Gastroesophageal sphincter (tissue), 4 donors: ENCODE data around the gene ELP4. TPM values are rescaled to one million over a fixed set of nuclear protein-coding genes. Genes with fewer than 3 reads are reported as not detected.

ENCODE experiments used
- ATAC-seq: fragments of 150-250 bp; one replicate; pipeline ENCODE4 v1.9.1; 2016; ENCODE audit warnings: mild to moderate bottlenecking, moderate library complexity
- H3K27ac ChIP-seq, 4 donors: fragments of 200-600 bp; sonication (generic) in 3 of 4; 1 replicate in 3 of 4; 2 replicates in 1 of 4; pipeline ENCODE4 v1.5.1; 2016 to 2019
- H3K27me3 ChIP-seq: fragments of 200-600 bp; sonication (generic); one replicate; pipeline ENCODE4 v1.5.1; 2019
- H3K36me3 ChIP-seq, 2 donors: fragments of 200-600 bp; sonication (generic); one replicate each; pipeline ENCODE4 v1.5.1; 2019; ENCODE audit warnings: control low read depth in 1 of 2
- H3K4me1 ChIP-seq, 3 donors: fragments of 200-600 bp; sonication (generic); 1 replicate in 2 of 3; 2 replicates in 1 of 3; pipeline ENCODE4 v1.5.1; 2016 to 2019; ENCODE audit warnings: control low read depth in 2 of 3
- H3K4me3 ChIP-seq, 2 donors: fragments of 200-600 bp; sonication (generic); one replicate each; pipeline ENCODE4 v1.5.1; 2019; ENCODE audit warnings: mild to moderate bottlenecking in 1 of 2, moderate library complexity in 1 of 2
- H3K9me3 ChIP-seq, 3 donors: fragments of 200-600 bp; sonication (generic); one replicate each; pipeline ENCODE4 v1.5.1; 2017 to 2019; ENCODE audit warnings: control low read depth in 2 of 3
- CTCF ChIP-seq, 4 experiments: fragments of 200-600 bp in 2 of 4; fragments of 450-650 bp in 2 of 4; sonication (generic) in 1 of 4; IDR thresholded peaks; one replicate each; pipeline ENCODE4 v1.5.1; 2017 to 2019; ENCODE audit warnings: antibody characterized with exemption in 4 of 4, mild to moderate bottlenecking in 2 of 4, moderate library complexity in 2 of 4
- EP300 ChIP-seq: sonication (generic); formaldehyde crosslinking; IDR thresholded peaks from one replicate; pipeline ENCODE4 v1.6.1; 2017; ENCODE audit warnings: antibody characterized with exemption, mild to moderate bottlenecking
- POLR2A ChIP-seq, 2 donors: fragments of 450-650 bp; IDR thresholded peaks; one replicate each; pipeline ENCODE4 v1.6.1; 2017; ENCODE audit warnings: antibody characterized with exemption in 2 of 2, mild to moderate bottlenecking in 2 of 2, moderate library complexity in 1 of 2
- POLR2AphosphoS5 ChIP-seq: sonication (generic); formaldehyde crosslinking; IDR thresholded peaks from one replicate; pipeline ENCODE4 v1.6.1; 2017; ENCODE audit warnings: antibody characterized with exemption
- WGBS, 2 donors: methylation state at CpG; one replicate each; pipeline ENCODE4 v1.1.5; 2018; ENCODE audit warnings: low coverage in 1 of 2; 5-methylcytosine and 5-hydroxymethylcytosine counted together
- total RNA-seq, 4 donors: library from RNA; depleted of rRNA; stranded (reverse); fragments of >200 nt; gene quantifications; one replicate each; pipeline ENCODE4 v1.1.0, GENCODE V29; 2016

Gene ELP4
- total RNA-seq, 4 donors from 2014 or later = 20.6 to 33.8 (median 31.6) TPM

- peak overlapping the region in 1 of 2 donors; percentile 35 for H3K4me3 ChIP-seq
- peaks cover 0 to 59% (median 51%) of the 10 kb centered on the region in 3 donors for H3K4me1 ChIP-seq
- no peaks in the 10 kb centered on the region for H3K36me3 ChIP-seq
- no peak overlapping the region for H3K27ac ChIP-seq
- H3K27me3 ChIP-seq = peaks cover 100% of the 10 kb centered on the region
- TF ChIP-seq CTCF (IDR thresholded peaks at IDR 0.05) (no peak), EP300 (no peak)
- 5% methylated on average over 8 of the region's 58 CpGs; no CpG with 5 or more reads in 1 of the 2 donors for WGBS, 2 donors
- peaks cover 0 to 7% (median 0%) of the 10 kb centered on the region in 3 donors for H3K9me3 ChIP-seq
- no peak for ATAC-seq
These were observed 308.3 kb downstream of the ELP4 start for GRCh38 chr11:31817621-31818424.

- peaks cover 0 to 53% (median 45%) of the 10 kb centered on the region in 3 donors for H3K4me1 ChIP-seq
- H3K27ac ChIP-seq = no peak overlapping the region
- 27 to 60% methylated on average over 1 to 2 of the region's 9 CpGs for WGBS, 2 donors
- H3K9me3 ChIP-seq = peaks cover 0 to 7% (median 0%) of the 10 kb centered on the region in 3 donors
- no peak for TF ChIP-seq CTCF (IDR thresholded peaks at IDR 0.05)
- no peak for TF ChIP-seq EP300
- TF ChIP-seq POLR2A (IDR thresholded peaks at IDR 0.05) = no peak
- TF ChIP-seq POLR2AphosphoS5 = no peak
- no peak for ATAC-seq
- no peak overlapping the region for H3K4me3 ChIP-seq
- no peaks in the 10 kb centered on the region for H3K36me3 ChIP-seq
- peaks cover 100% of the 10 kb centered on the region for H3K27me3 ChIP-seq
These were observed 308.8 kb downstream of the ELP4 start for GRCh38 chr11:31818425-31818755.

GRCh38 chr11:31818874-31819331 is 309.3 kb downstream of the ELP4 start:
- Histone ChIP-seq H3K36me3 (no peaks in the 10 kb centered on the region), H3K9me3 (peaks cover 0 to 7% (median 0%) of the 10 kb centered on the region in 3 donors), H3K4me3 (no peak overlapping the region), H3K27ac (no peak overlapping the region), H3K27me3 (peaks cover 100% of the 10 kb centered on the region), H3K4me1 (peaks cover 0 to 48% (median 40%) of the 10 kb centered on the region in 3 donors)
- WGBS, 2 donors = 10 to 20% methylated on average over 3 to 4 of the region's 26 CpGs
- TF ChIP-seq CTCF (IDR thresholded peaks at IDR 0.05) (no peak), POLR2A (IDR thresholded peaks at IDR 0.05) (no peak), POLR2AphosphoS5 (no peak), EP300 (no peak)
- no peak for ATAC-seq

- no peak overlapping the region for H3K27ac ChIP-seq
These were observed 310.3 kb downstream of the ELP4 start for GRCh38 chr11:31819621-31820437.

More at GRCh38 chr11:31819621-31820437, 310.3 kb downstream of the ELP4 start:
- Histone ChIP-seq H3K4me3 (no peak overlapping the region), H3K9me3 (peaks cover 0 to 7% (median 0%) of the 10 kb centered on the region in 3 donors), H3K36me3 (no peaks in the 10 kb centered on the region), H3K4me1 (peaks cover 0 to 41% (median 32%) of the 10 kb centered on the region in 3 donors), H3K27me3 (peaks cover 100% of the 10 kb centered on the region)
- TF ChIP-seq POLR2A (IDR thresholded peaks at IDR 0.05) = no peak
- TF ChIP-seq POLR2AphosphoS5 = no peak
- no peak for TF ChIP-seq EP300
- TF ChIP-seq CTCF (IDR thresholded peaks at IDR 0.05) = no peak
- ATAC-seq = no peak
- WGBS, 2 donors = 68% methylated on average over 7 of the region's 55 CpGs; no CpG with 5 or more reads in 1 of the 2 donors
